Measurements from ENCODE around the gene RBM42. TPM values are rescaled to one million over a fixed set of nuclear protein-coding genes. Genes with fewer than 3 reads are reported as not detected.

RBM42 gene
- total RNA-seq, 1 donor, result 47.7 TPM

GRCh38 chr19:35620001-35620400, 8.8 kb upstream of the RBM42 start:
- no peak for DNase-seq (ENCODE audit: low read depth in 2 of 3, low spot score in 2 of 3)

GRCh38 chr19:35621708-35622107, 7.1 kb upstream of the RBM42 start:
- DNase-seq (ENCODE audit: low read depth in 2 of 3, low spot score in 2 of 3), result no peak

GRCh38 chr19:35622750-35623149, 6.1 kb upstream of the RBM42 start:
- no peak for DNase-seq (ENCODE audit: low read depth in 2 of 3, low spot score in 2 of 3)

GRCh38 chr19:35623327-35624010, 5.4 kb upstream of the RBM42 start:
- no peak for DNase-seq (ENCODE audit: low read depth in 2 of 3, low spot score in 2 of 3)

DNA sequence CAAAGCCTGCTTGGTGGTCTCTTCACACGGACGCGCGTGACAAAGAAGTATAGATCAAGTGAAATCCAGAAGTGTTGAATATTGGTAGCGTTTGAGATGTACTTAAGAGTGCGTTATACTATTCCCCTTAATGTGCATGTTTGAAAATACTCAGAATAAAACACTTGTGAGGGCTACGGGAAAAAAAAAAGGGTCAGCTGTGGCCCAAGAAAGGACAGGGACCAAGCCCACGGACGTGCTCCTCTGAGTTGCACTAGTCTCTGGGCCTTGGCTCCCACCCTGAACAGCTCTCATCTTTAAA, 622 bp upstream of the RBM42 start:
- DNase-seq (ENCODE audit: low read depth in 2 of 3, low spot score in 2 of 3), result no peak

DNA sequence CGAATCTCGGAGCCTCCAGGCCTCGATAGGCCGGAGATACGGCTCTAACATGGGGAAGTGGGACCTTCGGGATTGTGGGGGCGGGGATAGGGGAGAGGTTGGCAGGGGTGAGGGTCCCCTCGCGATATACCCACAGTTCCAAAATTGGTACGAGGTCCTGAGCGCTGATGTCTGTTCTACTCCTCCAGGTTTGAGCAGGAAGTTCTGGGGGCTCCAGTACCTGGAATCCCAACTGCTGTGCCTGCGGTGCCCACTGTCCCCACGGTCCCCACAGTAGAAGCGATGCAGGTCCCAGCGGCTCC, 447 bp downstream of the RBM42 start:
- no peak for DNase-seq (ENCODE audit: low read depth in 2 of 3, low spot score in 2 of 3)

DNA sequence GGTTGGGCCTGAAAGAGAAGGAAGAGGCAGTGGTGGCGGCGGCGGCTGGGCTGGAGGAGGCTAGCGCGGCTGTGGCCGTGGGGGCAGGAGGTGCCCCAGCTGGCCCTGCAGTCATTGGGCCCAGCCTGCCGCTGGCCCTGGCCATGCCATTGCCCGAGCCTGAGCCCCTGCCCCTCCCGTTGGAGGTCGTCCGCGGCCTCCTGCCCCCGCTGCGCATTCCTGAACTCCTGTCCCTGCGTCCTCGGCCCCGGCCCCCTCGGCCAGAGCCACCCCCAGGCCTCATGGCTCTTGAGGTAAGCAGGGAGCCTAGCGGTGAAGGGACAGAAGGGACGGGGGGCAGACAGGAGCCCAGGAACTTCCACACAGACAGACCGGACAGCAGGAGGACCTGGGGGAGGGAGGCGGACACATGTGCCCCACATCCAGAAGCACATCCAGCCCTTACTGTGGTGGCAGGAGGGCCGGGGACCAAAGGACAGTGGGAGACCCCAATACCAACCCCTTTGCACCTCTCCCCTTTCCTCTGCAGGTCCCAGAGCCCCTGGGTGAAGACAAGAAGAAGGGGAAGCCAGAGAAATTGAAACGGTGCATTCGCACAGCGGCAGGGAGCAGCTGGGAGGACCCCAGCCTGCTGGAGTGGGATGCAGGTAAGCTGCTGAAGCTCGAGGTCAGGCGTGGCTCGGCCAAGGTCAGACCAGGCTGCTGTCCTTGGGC, 5.0 kb downstream of the RBM42 start:
- DNase-seq (ENCODE audit: low read depth in 2 of 3, low spot score in 2 of 3), result no peak

GRCh38 chr19:35636651-35637050, 7.8 kb downstream of the RBM42 start:
- DNase-seq (ENCODE audit: low read depth in 2 of 3, low spot score in 2 of 3), result no peak

DNA sequence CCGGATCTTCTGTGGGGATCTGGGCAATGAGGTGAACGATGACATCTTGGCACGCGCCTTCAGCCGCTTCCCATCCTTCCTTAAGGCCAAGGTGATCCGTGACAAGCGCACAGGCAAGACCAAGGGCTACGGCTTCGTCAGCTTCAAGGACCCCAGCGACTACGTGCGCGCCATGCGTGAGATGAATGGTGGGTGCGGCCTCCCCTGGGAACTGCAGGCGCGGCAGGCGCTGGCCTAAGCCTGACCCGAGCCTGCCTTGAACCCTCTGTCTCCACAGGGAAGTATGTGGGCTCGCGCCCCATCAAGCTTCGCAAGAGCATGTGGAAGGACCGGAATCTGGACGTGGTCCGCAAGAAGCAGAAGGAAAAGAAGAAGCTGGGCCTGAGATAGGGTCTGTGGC, 8.3 kb downstream of the RBM42 start:
- no peak for DNase-seq (ENCODE audit: low read depth in 2 of 3, low spot score in 2 of 3)

- no peak for DNase-seq (ENCODE audit: low read depth in 2 of 3, low spot score in 2 of 3)
Measured at GRCh38 chr19:35639321-35639639, 10.4 kb downstream of the RBM42 start.

DNA sequence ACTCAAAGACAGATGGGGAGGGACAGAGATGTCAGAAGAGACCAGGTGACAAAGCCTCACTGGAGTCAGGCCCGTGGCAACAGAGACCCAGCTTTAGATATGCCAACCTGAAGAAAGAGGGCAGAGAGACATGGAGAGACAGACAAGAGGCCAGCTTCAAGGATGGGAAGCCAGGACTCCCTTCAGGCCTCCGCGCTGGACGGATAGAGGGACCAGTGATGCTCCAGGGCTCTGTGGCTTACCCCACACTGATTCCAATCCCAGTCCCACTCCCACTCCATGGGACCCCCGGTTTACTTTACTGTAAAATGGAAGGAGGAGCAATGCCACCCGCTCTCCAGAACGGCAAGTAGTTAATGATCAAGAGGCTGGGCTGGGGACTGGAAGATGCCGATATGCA, 11.0 kb downstream of the RBM42 start:
- DNase-seq (ENCODE audit: low read depth in 2 of 3, low spot score in 2 of 3), result no peak

- peak in 2 of 3 donors; percentile 64 to 79 for DNase-seq (ENCODE audit: low read depth in 2 of 3, low spot score in 2 of 3)
Measured at GRCh38 chr19:35641515-35642151, 12.8 kb downstream of the RBM42 start, which contains the start of gene ETV2. TSS of gene ETV2 (plus strand) at chr19:35641745. CDS start at chr19:35642461, 716 bp downstream.

- no peak for DNase-seq (ENCODE audit: low read depth in 2 of 3, low spot score in 2 of 3)
Measured at GRCh38 chr19:35642312-35642711, 13.5 kb downstream of the RBM42 start.

DNA sequence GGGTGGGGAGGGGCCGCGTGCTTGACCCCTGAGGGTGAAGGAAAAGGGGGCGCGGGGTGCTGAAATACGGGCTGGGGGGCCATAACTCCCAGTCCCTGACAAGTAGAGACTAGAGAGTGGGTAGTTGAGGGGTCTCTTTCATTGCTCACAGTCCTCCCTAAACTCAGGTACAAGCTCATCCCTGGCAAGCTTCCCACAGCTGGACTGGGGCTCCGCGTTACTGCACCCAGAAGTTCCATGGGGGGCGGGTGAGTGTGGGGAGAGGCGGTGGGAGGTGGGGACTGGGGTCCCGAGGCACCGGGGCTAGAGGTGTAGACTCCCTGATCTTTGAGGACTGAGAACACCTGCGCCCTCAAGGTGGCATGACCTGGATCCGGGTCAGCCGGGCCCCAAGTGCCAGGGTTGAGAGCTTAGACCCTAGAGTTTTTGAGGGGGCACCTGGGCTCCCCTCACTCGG, 14.0 kb downstream of the RBM42 start:
- DNase-seq (ENCODE audit: low read depth in 2 of 3, low spot score in 2 of 3), result no peak

GRCh38 chr19:35643255-35644205, 14.7 kb downstream of the RBM42 start:
- peak; percentile 63 to 89 (median 82) for DNase-seq (ENCODE audit: low read depth in 2 of 3, low spot score in 2 of 3)

DNA sequence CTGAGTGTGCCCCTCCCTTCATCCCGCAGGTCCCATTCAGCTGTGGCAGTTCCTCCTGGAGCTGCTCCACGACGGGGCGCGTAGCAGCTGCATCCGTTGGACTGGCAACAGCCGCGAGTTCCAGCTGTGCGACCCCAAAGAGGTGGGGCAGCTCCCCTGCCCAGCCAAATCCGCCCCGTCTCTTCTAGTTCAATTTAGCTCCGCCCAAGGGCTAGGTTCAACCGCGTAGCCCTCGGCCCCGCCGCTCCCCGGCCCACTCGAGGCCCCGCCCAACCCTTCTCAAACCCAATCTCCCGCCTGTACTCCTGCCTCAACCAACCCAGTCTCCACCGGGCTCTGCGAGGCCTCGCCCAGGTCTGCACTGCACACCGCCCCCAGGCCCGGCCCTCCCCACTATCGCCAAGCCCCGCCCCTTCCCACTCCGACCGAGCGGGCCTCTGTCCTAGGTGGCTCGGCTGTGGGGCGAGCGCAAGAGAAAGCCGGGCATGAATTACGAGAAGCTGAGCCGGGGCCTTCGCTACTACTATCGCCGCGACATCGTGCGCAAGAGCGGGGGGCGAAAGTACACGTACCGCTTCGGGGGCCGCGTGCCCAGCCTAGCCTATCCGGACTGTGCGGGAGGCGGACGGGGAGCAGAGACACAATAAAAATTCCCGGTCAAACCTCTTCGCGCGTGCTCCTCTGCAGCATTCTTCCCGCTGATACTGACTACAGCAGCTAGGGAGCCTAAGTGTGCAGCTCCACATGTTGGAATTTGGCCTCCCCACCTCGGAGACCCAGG, 15.6 kb downstream of the RBM42 start:
- peak; percentile 79 to 95 (median 94) for DNase-seq (ENCODE audit: low read depth in 2 of 3, low spot score in 2 of 3)

GRCh38 chr19:35644987-35645679, 16.3 kb downstream of the RBM42 start:
- peak in 2 of 3 donors; percentile 79 to 84 for DNase-seq (ENCODE audit: low read depth in 2 of 3, low spot score in 2 of 3)

GRCh38 chr19:35645680-35646511, 17.1 kb downstream of the RBM42 start:
- no peak for DNase-seq (ENCODE audit: low read depth in 2 of 3, low spot score in 2 of 3)
